ENCODE data around the gene PCBP3.

Gene PCBP3

GRCh38 chr21:45819478-45820170 is 176.1 kb downstream of the PCBP3 start:
- TF ChIP-seq GATA2 (IDR thresholded peaks at IDR 0.05; ENCODE audit: low read depth, low read length) (no peak; the same call in 1 of the 2 replicates), GATA3 (IDR thresholded peaks at IDR 0.05; ENCODE audit: low read depth, low read length) (no peak)

DNA sequence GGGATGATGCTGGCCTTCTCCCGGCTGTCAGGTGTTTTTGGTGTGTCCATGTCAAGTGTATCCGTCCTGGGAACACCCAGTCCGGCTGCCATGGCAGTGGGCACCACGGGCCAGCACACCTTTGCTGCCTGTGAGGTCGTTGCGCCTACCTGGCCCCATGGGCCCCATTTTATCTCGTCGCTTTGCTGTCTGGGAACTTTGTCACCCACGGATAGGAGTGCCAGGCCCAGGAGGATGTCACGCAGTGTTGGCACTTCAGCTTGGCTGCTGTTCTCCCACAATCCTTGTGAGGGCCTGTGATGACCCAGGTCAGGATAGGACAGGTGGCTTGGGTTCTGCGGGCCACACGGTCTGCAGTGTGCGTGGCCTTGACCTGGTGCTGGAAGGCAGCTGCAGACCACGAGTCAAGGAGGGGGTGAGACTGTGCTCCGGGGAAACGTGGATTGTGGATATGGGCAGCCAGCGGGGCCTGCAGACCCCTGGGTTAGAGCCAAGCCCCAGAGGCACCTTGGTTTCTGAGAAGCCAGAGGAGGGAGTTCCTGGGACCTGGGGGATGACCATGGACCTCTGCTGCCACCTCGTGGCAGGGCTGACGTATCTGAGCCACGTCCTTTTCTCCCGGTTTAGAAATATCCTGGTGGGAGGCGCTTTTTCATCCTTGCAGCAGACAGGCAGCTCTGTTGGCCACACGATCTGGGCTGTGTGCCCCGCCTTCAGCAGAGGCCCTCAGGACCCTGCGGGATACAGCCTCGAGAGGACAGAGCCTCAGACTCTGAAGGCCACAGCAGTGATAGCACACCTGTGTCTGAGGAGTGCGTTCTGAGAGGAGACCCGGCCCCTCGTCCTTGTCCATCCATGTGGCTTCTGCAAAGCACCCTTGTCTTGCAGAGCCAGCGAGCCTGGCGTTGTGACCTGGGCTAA is 176.9 kb downstream of the PCBP3 start:
- TF ChIP-seq GATA3 (IDR thresholded peaks at IDR 0.05; ENCODE audit: low read depth, low read length) (no peak), GATA2 (IDR thresholded peaks at IDR 0.05; ENCODE audit: low read depth, low read length) (no peak)

DNA sequence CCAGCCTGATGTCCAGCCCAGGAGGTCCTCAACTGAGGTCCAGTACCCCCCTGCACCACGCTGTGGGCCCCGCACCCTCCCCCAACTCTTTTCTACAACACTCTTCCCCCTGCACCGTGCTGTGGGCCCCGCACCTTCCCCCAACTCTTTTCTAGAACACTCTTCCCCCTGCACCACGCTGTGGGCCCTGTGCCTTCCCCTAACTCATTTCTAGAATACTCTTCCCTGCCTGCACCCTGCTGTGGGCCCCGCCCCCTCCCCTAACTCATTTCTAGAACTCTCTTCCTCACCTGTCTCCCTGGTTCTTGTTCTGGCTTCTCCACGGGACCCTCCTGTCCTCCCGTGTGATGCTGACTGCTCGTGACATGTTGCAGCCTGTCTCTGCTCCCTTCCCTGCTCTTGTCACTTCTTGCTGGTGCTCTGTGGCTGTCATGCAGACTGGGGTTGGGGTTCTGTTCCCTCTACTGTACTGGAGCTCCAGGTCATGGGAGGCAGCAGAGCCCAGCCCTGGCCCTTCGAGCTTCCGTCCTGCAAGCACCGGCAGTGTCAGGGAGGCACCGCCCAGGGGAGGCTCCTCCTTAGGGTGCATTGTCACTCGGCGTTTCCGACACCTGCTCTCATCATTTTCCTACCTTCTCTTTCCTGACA is 177.9 kb downstream of the PCBP3 start:
- TF ChIP-seq GATA2 (IDR thresholded peaks at IDR 0.05; ENCODE audit: low read depth, low read length): no peak
- no peak for TF ChIP-seq GATA3 (IDR thresholded peaks at IDR 0.05; ENCODE audit: low read depth, low read length)

GRCh38 chr21:45821998-45822397 is 178.5 kb downstream of the PCBP3 start:
- TF ChIP-seq GATA3 (IDR thresholded peaks at IDR 0.05; ENCODE audit: low read depth, low read length) (no peak), GATA2 (IDR thresholded peaks at IDR 0.05; ENCODE audit: low read depth, low read length) (no peak)

- TF ChIP-seq GATA2 (IDR thresholded peaks at IDR 0.05; ENCODE audit: low read depth, low read length) (no peak), GATA3 (IDR thresholded peaks at IDR 0.05; ENCODE audit: low read depth, low read length) (no peak)
Measured at GRCh38 chr21:45822429-45823099, 179.0 kb downstream of the PCBP3 start.

GRCh38 chr21:45823100-45823681 is 179.7 kb downstream of the PCBP3 start:
- TF ChIP-seq GATA3 (IDR thresholded peaks at IDR 0.05; ENCODE audit: low read depth, low read length): no peak
- TF ChIP-seq GATA2 (IDR thresholded peaks at IDR 0.05; ENCODE audit: low read depth, low read length): no peak

DNA sequence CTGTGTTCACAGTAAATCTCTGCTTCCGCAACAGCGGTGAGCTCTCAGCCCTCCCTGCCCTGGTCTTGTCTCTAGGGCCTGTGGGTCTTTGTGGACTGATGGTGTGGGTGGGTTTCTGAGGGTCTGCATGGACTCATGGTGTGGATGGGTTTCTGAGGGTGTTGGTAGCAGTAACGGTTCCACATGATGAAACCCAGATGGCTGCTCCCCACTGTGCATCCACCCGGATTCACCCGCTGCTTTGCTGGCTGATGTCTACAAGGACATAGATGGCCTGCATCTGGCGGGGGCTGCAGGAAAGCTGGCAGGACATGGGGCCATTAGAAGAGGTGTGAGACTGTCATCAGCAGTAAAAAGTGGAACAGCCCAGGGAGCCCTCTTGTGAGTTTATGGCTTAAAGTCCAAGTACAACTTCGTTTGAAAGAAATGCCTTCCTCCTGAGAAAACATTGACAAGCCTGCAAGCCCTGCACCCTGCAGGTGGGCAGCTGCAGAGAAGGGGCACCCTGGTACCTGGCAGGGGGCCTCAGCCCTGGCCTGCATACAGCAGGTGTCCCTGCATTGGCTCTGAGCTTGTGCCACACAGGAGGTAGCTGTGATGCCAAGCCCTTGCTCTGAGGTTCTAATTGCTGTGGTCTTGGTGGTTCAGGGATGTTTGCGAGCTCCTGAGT is 181.2 kb downstream of the PCBP3 start:
- TF ChIP-seq GATA2 (IDR thresholded peaks at IDR 0.05; ENCODE audit: low read depth, low read length) (no peak), GATA3 (IDR thresholded peaks at IDR 0.05; ENCODE audit: low read depth, low read length) (no peak)

GRCh38 chr21:45825219-45825618 is 181.7 kb downstream of the PCBP3 start:
- TF ChIP-seq GATA2 (IDR thresholded peaks at IDR 0.05; ENCODE audit: low read depth, low read length): no peak
- TF ChIP-seq GATA3 (IDR thresholded peaks at IDR 0.05; ENCODE audit: low read depth, low read length): no peak

DNA sequence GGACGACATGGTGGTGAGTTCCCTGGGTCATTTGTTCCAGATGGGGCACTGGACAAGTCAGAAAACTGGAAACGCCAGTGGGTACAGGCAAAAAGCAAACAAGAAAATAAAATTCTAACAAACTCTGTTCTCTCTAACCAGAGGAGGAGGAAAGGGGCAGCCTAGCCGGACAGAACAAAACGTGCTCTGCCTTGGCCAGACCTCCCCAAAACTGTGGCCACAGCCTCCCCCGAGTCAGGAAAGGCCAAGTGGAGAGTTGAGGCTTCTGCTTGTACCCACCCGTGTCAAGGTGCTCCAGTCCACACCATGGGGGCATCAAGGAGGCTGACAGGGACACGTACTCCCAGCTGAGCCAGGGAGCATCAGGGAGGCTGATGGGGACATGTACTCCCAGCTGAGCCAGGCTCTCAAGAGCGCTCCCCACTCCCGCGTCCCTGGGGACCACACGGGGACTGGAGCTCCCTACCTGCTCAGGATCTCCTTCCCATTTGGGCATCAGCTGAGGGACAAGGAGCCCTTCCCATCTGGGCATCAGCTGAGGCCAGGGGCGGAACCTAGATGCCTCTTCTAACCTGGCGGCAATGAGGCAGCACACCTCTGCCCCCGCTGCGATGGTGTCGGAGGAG is 183.3 kb downstream of the PCBP3 start:
- TF ChIP-seq GATA3 (IDR thresholded peaks at IDR 0.05; ENCODE audit: low read depth, low read length) (no peak), GATA2 (IDR thresholded peaks at IDR 0.05; ENCODE audit: low read depth, low read length) (no peak)

DNA sequence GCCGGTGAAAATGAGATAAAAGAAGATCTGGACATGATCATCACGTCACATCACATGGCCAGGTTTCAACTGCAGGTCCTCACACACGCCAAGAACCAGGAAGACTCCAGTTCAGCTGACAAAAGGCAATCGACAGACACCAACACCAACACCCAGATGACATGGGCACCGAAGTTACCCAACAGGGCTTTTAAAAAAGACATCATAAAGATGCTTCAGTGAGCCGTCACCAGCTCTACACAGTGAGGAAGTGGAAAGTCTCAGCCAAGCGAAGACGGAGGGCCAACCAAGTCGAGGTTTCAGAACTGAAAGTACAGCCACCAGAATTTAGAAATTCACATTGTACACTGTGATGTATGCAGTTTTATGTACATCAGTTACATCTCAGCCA is 183.8 kb downstream of the PCBP3 start:
- no peak for TF ChIP-seq GATA2 (IDR thresholded peaks at IDR 0.05; ENCODE audit: low read depth, low read length)
- TF ChIP-seq GATA3 (IDR thresholded peaks at IDR 0.05; ENCODE audit: low read depth, low read length): no peak

DNA sequence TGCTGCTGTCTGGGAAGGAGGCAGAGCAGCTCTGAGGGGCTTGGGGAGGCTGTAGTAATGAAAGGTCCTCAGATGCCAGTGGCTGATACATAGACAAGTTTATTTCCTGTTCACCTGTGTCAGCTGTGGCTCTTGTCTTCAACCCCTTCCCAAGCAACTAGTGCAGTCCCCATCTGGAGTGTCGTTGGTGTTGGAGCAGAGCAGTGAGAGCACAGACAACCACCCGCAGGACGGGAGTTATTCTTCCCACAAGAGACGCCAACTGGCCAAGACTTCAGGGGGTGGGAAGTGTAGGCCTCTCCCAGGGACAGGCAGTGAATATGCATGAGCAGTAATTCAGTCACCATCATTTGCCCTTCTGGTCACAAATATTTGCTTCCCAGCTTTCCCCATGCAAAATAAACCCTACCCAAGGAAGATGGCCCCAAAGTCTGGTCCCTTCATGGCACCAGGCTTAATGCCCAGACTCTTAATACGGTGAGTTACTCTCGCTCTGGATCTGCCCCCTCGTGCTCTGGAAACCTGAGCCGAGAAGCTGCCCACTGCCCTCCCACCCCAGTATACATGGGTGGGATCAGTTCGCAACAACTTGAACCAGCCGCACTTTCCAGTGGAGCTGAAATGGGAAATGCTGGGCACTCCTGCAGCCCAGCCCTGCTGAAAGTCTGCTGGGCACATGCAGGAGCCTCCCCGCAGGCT is 184.5 kb downstream of the PCBP3 start:
- TF ChIP-seq GATA3 (IDR thresholded peaks at IDR 0.05; ENCODE audit: low read depth, low read length): no peak
- TF ChIP-seq GATA2 (IDR thresholded peaks at IDR 0.05; ENCODE audit: low read depth, low read length): no peak
